Measurements from ENCODE around the gene PYGB.
"Not testable (repeated sequence)": the region's sequence is repeated elsewhere in the genome, so short reads cannot be mapped to it uniquely, and the experiment has no call there.

The PYGB gene

DNA sequence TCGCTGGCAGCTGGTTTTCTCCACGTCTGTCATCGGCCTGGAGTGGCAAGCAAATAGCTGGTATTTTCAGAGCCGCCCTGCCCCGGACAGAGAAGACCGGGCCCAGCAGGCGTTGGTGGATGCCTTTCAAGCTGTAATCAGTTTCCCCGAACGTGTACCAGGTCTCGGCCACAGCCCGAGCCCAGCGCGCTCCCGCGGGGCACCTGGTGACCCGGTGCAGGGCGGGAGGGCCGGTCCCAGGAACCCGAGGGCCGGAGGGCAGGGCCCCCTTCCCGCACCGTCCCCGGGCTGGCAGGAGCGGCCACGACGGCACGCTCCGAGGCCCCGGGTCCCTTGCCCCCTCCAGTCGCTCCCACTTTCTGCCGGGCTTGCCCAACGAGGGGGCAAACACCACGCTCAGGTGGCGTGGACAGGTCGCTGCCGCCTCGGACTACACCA is 348 bp upstream of the PYGB start:
- DNase-seq (ENCODE audit: low read depth in 4 of 4, low spot score in 1 of 4): no peak

DNA sequence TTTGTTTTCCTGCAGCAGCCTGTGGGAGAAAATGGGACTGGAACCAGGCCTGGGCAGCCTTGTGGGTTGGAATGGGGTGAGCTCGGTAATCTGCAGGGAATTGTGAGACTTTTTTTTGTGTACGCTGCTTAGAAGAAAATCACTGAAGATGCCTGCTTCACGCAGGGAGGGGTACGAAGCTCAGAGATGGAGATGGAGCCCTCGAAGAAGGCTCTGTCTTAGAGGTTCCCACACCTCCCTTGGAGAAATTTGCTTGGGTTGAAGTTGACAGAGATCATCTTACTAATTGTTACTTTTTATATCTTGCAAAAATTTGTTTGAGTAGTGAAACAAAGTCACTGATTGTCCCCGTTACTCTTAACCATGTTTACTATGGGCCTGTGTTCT is 894 bp downstream of the PYGB start:
- DNase-seq (ENCODE audit: low read depth in 4 of 4, low spot score in 1 of 4): no peak

DNA sequence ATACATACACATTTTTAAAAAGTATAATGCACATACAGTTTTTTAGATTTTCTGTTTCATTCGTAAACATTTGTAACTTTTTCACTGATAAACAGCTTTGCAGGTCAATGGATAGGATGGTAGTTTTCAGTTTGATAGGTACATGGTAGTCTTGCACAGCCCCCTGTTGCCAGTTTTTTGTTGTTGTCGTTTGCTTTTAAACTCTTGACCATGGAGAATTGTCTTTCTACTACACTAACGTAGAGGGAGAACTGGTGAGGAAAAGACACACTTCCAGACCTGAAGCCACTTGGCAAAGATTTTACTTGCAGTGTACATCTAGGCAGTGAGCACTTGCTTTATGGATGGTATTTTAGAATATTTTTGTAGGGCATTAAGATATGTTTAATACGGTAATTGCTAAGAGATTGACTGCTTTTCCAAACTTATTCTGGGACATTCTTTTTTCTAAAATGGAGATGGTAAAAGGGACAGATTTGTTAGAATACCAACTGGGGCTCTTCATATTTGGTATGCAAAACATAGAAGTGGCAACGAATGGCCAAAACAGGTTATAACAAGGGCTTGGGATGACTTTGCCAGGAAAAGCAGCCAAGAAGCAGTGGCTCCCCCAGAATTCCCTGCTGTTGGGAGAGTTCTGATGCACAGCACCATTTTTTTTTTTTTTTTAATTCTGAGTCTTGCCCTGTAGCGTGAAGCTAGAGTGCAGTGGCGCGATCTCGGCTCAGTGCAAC is 1.5 kb downstream of the PYGB start:
- no peak for DNase-seq (ENCODE audit: low read depth in 4 of 4, low spot score in 1 of 4)

DNA sequence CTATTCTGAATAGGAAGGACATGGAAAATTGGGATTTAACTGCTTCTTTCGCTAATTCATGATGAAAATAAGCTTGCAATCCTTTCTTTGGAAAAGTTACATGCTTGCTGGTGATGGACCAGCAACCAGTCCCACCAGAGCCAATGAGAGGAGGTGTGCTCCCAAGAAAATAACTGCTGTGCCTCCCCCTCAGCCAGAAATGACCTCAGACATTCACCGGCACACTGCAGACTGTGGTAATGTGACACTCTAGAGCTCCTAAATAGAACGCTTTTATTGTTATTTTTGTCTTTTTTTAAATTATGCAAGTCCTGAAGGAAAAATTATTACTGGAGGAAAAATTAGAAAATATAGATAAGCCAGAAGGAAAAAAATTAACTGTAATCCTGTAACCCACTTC is 2.6 kb downstream of the PYGB start:
- no peak for DNase-seq (ENCODE audit: low read depth in 4 of 4, low spot score in 1 of 4)

DNA sequence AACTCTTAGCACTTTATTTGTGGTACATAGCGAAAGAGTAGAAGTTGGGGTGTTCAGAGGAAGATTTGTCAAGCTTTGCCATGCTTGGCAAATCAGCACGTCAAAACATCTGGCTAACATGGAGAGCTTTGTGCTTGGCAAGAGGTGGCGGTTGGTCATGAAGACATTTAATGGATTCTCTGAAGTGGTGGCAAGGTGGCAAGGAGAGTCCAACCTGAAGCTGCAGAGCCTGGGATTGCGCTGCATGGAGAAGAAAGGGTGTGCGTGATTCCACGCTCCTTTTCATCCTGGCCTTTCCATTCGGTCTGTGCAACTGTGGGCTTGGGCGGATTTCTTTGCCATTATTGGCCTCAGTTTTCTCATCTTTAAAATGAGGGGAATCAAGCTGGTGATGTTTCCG is 3.1 kb downstream of the PYGB start:
- DNase-seq (ENCODE audit: low read depth in 4 of 4, low spot score in 1 of 4): no peak

DNA sequence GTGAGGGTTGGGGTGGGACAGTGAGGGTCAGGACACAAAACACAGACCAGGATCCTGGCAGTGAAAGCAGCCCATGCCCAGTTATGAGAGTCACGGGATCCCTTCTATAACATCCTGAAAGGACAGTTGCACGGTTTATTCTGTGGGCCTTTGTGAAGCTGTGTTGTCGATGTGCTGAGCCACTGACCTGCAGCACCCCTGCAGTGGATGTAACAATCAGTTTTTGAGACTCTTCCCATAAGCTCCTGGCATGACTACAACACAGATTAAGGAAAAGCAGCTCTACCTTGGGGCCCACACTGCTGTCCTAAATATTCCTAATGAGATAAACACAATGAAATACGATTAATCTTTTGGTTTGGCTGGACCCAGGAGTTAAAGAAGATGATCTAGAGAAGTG is 3.7 kb downstream of the PYGB start:
- no peak for DNase-seq (ENCODE audit: low read depth in 4 of 4, low spot score in 1 of 4)

DNA sequence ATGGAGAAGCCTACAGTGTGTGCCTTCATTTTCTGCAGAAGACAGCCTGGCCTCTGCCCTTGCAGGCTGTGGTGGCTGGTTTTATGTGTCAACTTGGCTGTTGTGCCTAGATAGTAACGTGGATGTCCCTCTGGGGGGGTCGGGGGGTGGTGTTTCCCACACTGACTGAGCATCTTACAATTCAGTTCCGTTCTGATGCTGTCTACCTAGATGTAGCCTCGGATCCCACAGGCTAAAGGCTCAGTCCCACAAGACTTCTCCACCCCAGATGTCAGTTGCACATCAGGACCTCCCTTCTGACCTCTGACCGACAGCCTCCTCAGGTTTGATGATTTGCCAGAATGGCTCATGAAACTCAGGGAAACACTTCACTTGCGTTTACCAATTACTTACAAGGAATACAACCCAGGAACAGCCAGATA is 4.4 kb downstream of the PYGB start:
- DNase-seq (ENCODE audit: low read depth in 4 of 4, low spot score in 1 of 4): no peak

DNA sequence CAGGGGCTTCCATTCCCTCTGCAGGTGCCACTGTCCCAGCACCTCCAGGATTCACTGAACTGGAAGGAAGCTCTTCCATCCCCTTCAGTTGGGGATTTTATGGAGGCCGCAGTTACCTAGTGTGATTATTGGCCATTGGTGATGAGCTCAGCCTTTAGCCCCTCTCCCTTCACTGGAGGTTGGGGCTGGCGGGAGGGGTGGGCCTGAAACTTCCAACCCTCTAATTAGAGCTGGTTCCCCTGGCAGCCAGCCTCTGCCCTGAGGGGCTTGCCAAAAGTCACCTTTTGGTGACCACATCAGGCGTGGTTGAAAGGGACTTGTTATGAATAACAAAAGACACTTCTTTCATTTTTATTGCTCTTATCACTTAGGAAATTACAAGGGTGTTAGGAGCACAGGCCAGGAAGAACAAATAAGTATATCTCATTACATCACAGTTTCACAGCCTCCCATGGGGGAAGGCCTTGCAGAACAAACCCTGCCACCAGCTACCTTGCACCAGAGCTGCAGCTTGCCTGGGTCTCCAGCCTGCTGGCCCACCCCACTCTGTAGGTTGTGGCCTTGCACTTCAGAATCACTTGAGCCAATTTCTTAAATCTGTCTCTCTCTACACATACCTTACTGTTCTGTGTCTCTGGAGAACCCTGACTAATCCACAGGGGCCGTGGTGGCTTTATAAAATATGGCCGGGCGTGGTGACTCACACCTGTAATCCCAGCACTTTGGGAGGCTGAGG is 5.0 kb downstream of the PYGB start:
- no peak for DNase-seq (ENCODE audit: low read depth in 4 of 4, low spot score in 1 of 4)

DNA sequence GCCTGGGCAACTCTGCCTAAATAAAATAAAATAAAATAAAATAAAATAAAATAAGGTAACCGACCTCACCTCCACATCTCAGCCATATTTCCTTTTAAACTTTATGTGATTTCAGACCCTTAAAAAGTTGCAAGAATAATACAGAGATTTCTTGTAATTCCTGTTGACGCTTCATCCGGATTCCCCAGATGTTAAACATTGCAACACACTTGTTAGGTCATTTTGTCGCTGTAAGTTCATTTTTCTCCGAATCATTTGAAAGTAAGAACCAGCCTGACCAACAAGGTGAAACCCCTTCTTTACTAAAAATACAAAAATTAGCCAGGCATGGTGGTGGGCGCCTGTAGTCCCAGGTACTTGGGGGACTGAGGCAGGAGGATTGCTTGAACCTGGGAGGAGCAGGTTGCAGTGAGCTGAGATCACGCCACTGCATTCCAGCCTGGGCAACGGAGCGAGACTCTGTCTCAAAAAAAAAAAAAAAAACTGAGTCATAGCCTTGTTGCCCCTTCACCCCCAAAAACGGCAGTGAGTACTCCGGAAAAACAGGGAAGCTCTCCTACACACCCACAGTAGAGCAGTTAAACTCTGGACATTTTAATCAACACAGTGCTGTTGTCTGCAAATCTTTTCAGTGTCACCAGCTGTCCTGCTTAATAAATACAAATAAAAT is 5.9 kb downstream of the PYGB start:
- no peak for DNase-seq (ENCODE audit: low read depth in 4 of 4, low spot score in 1 of 4)

DNA sequence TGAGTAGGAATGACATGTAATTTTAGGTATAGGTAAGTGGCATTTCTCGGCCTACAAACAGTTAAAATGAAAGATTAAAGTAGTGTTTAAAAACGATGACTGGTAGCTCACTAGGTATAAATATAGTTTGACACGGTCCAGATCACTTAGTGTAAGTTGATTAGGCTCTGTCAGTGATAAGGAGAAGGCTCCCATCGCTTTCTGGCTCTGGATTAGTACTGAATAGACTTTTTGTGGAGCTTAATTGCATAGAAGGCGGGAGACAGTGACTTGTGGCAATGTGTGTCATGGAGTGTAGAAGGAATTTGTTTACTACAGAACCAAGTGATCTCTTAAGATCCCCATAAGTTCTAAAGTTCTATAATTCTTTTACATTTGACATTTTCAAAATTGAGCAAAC is 6.7 kb downstream of the PYGB start:
- no peak for DNase-seq (ENCODE audit: low read depth in 4 of 4, low spot score in 1 of 4)

DNA sequence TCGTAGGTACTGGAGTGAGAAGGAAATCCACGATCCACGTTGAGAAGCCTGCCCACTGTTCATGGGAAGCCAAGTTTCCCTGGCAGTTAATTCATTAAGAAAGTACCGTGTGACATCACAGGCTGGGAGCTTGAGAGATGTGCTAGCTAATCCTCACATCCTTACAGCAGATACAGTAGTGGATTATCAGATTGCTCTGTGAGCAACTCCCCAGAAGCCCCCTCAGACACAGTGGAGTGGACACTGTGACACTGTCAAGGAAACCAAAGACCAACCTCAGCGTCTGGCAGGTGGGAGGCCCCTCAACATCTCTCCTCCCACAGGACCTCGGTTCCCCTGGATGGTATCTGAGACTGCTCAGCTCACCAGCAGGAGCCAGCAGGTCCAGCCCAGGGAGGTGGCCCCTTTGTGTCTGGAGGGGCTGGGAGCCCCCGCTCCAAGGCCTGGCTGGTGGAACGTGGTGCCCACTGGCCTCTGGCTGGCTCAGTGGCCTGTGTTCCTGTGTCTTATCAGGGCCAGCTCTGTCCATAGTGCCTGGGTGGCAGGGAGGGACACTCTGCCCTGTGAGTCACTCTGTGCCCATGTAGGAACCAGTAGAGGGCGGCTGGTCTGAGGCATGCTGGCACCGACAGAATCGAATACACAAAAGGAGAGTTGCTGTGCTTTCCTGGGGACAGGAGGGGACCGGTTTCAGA is 7.2 kb downstream of the PYGB start:
- no peak for DNase-seq (ENCODE audit: low read depth in 4 of 4, low spot score in 1 of 4)

DNA sequence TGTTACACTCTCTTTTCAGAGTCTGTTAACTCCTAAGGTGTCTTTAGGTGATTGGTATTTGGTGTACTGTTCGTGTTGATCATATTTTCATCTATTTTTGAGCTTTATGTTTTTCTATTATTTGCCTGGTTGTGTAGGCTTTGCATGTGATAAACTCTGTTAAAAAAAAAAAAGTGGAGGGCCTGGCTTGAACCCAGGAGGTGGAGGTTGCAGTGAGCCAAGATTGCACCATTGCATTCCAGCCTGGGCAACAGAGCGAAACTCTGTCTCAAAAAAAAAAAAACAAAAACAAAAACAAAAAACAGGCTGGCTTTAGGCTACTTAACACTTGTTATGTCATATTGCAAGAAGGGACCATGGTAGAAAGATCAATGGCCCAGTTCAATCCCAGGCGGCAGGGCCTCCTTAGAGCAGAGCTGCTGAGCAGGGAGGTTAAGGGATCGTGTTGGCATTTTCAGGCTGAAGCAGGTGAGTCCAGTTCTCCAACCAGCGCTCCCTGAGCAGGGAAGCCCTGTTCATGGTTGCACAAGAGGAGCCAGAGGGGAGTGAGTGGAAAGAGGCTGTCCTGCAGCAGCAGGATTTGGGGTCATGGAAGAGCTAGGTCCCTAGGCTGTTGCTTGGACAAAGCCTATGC is 8.5 kb downstream of the PYGB start:
- DNase-seq (ENCODE audit: low read depth in 4 of 4, low spot score in 1 of 4): no peak

DNA sequence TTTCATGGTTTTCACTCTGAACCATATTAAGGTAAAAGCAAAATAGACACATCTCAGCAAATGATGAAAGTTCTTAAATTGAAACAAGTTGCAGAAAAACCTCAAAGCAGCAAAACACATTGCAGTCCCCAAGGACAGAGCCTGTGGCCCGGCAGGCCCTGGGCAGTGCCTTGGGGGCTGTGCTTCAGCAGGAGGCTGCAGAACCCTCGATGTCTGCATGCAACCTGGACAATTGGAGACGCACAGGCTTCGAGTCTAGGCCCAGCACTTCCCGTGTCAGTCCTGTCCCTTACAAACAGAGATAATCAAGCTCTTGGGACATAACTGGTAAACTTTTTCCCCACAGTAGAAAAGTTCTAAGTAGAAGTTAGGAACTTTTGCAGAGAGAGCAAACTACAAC is 9.2 kb downstream of the PYGB start:
- DNase-seq (ENCODE audit: low read depth in 4 of 4, low spot score in 1 of 4): no peak

DNA sequence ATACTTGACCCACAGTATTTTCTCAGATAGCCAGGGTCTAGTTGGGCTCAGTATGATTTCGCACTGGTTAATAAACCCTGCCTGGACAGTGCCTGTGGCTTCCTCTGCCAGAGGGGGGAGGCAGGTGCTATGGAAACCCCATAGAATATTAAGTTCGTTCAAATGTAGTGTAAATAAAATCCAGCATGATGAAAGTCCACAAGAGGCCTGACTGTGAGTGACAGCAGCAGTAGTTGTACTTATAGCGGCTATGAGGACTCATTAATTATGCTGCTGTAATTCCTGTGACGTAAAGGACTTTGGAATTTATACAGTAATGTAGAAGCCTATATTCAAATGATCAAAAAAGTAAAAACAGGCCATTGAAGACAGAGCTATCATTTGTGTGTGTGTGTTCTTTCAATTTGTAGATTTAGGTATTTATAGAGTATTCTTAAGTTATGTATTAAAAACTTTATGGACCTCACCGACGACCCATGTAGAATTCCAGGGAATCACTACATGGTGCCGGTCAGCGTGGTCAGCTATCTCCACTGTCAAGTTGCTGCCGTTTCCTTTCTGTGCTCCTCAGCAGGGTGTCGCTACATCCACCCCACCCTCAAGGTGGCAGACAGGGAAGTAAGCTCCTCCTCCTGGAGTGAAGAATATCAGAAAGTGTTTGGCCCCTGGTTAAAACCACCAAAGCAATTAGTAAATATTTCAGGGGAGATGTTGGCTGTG is 10.0 kb downstream of the PYGB start:
- no peak for DNase-seq (ENCODE audit: low read depth in 4 of 4, low spot score in 1 of 4)

DNA sequence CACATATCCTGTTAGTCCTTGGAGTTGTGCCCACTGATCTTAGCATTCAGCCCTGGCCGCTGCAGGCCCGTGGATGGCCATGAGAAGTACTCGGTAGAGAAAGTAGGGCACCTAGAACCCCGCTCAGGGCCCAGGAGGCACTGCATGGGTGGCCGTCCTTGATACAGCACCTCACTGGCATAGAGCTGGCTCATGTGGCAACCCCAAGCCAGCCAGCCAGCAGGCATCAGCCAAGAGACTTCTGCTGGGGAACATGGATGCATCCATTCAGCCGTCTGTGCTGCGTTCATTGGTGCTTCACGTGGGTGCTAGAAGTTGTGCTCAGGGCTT is 10.6 kb downstream of the PYGB start:
- DNase-seq (ENCODE audit: low read depth in 4 of 4, low spot score in 1 of 4): no peak

DNA sequence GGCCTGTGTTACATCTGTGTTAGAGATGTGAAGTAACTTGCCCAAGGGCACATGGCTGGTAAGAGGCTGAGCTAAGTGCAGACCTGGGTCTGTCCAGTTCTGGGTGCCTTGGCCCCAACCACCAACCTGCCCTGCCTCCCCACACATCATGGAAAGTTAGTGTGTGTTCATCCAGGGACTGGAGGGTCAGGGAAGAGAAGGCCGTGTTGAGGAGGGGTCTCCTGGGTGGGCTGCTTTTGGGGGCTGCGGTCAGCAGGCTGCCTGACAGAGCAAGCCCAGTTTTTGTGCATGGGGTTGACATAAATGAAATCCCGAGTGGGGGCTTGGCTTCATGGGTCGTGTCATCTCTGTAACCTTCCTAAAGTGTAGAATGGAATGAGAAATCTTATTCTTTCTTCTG is 10.9 kb downstream of the PYGB start:
- no peak for DNase-seq (ENCODE audit: low read depth in 4 of 4, low spot score in 1 of 4)

DNA sequence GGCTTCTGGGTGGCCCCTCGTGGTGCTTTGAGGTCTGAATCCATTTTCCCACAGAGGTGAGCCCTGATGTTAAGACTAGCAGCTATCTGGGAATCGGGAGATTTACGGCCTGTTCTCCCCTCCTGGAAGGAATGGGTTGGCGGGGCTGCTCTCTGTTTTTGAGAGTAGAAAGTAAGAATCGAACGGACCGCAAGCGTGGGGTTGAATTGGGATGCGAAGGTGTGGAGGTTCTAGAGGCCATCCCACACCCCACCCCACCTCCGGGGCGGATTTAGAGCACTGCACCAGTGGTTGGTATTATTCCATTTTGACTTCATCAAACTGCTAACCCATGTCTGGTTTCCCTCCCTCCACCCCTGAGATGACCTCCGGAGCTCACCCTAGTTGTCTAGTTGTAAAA is 11.5 kb downstream of the PYGB start:
- no peak for DNase-seq (ENCODE audit: low read depth in 4 of 4, low spot score in 1 of 4)

DNA sequence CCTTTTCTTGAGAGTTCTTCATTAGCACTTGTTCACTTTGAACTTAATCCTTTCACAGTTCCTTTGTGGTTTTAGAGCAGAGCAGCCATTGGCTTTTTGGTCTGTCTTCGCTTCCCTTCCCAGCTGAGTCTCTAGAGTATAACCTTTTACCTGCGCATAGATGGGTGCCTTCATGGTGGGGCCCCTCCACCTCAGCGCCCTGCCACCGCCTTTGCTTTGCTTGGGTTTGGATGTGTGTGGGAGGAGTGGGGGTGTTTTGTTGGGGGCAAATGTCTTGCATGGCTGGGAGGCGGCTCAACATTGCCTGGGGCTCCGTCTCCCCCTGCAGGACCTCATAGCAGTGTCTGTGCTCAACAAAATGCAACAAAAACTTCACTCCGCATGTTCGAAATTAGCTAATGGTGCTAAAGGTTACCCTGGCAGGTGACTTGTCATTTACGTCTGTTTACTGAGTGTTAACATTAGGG is 11.9 kb downstream of the PYGB start:
- no peak for DNase-seq (ENCODE audit: low read depth in 4 of 4, low spot score in 1 of 4)

DNA sequence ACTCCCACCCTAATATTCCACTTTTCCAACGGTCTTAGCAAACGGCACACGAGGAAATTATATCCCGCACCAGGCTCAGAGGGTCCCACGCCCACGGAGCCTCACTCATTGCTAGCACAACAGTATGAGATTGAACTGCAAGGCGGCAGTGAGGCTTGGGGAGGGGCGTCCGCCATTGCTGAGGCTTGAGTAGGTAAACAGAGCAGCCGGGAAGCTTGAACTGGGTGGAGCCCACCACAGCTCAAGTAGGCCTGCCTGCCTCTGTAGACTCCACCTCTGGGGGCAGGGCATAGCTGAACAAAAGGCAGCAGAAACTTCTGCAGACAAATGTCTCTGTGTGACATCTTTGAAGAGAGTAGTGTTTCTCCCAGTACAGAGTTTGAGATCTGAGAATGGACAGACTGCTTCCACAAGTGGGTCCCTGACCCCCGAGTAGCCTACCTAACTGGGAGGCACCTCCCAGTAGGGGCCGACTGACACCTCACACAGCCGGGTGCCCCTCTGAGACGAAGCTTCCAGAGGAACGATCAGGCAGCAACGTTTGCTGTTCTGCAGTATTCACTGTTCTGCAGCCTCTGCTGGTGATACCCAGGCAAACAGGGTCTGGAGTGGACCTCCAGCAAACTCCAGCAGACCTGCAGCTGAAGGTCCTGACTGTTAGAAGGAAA is 13.0 kb downstream of the PYGB start:
- DNase-seq (ENCODE audit: low read depth in 4 of 4, low spot score in 1 of 4): not testable (repeated sequence)
